ENCODE data around the gene TNMD. TPM values are rescaled to one million over a fixed set of nuclear protein-coding genes. Genes with fewer than 3 reads are reported as not detected.
"Not testable (repeated sequence)": the region's sequence is repeated elsewhere in the genome, so short reads cannot be mapped to it uniquely, and the experiment has no call there.

TNMD gene
- total RNA-seq (ENCODE audit: low replicate concordance) = 1.1 and 2.3 TPM in 2 replicates
- long read RNA-seq, transcript TNMD-201 (7 exons, 1,339 nt) = major isoform, 6 of 8 reads
- long read RNA-seq, partial matches to known transcripts = 0 of 8 reads
- long read RNA-seq, other reads (novel, unspliced or antisense) = 2 of 8 reads

GRCh38 chrX:100584611-100585010, at the start of gene TNMD:
Gene TNMD, plus strand, starts transcription at chrX:100584936. Its CDS starts 83 bp downstream, at chrX:100585019.
- H3K27ac Mint-ChIP-seq = no peak within 1 kb of the TSS
- no peaks in the 10 kb centered on the region for H3K36me3 Mint-ChIP-seq
- no peaks in the 10 kb centered on the region for H3K4me1 Mint-ChIP-seq (ENCODE audit: unreplicated experiment)
- H3K27me3 Mint-ChIP-seq = no peaks in the 10 kb centered on the region
- H3K9me3 Mint-ChIP-seq = no peaks in the 10 kb centered on the region
- TF ChIP-seq CTCF (conservative IDR thresholded peaks at IDR 0.05) = no peak
- DNase-seq (ENCODE audit: extremely low spot score, unreplicated experiment) = no peak
- no peak within 1 kb of the TSS for H3K4me3 Mint-ChIP-seq

GRCh38 chrX:100565534-100565933, 19.2 kb upstream of the TNMD start:
- H3K4me1 Mint-ChIP-seq (ENCODE audit: unreplicated experiment); H3K36me3 Mint-ChIP-seq; DNase-seq (ENCODE audit: extremely low spot score, unreplicated experiment); H3K9me3 Mint-ChIP-seq; H3K4me3 Mint-ChIP-seq; H3K27me3 Mint-ChIP-seq; H3K27ac Mint-ChIP-seq: not testable (repeated sequence)
- TF ChIP-seq CTCF (conservative IDR thresholded peaks at IDR 0.05) = peak; percentile 40

- Mint-ChIP-seq H3K4me1 (ENCODE audit: unreplicated experiment) (no peaks in the 10 kb centered on the region), H3K27ac (no peak overlapping the region), H3K36me3 (no peaks in the 10 kb centered on the region), H3K9me3 (no peaks in the 10 kb centered on the region), H3K4me3 (no peak overlapping the region), H3K27me3 (no peaks in the 10 kb centered on the region)
- DNase-seq (ENCODE audit: extremely low spot score, unreplicated experiment) = no peak
- no peak for TF ChIP-seq CTCF (conservative IDR thresholded peaks at IDR 0.05)
These were observed 2.0 kb downstream of the TNMD start for GRCh38 chrX:100586747-100587146.

- H3K27ac Mint-ChIP-seq = no peak overlapping the region
- no peaks in the 10 kb centered on the region for H3K27me3 Mint-ChIP-seq
- no peak overlapping the region for H3K4me3 Mint-ChIP-seq
- no peaks in the 10 kb centered on the region for H3K36me3 Mint-ChIP-seq
- no peaks in the 10 kb centered on the region for H3K9me3 Mint-ChIP-seq
- TF ChIP-seq CTCF (conservative IDR thresholded peaks at IDR 0.05) = no peak
- no peak for DNase-seq (ENCODE audit: extremely low spot score, unreplicated experiment)
- no peaks in the 10 kb centered on the region for H3K4me1 Mint-ChIP-seq (ENCODE audit: unreplicated experiment)
These were observed 3.1 kb downstream of the TNMD start for GRCh38 chrX:100587861-100588260.

- Mint-ChIP-seq H3K27ac (no peak overlapping the region), H3K27me3 (no peaks in the 10 kb centered on the region), H3K9me3 (no peaks in the 10 kb centered on the region), H3K36me3 (no peaks in the 10 kb centered on the region), H3K4me3 (no peak overlapping the region), H3K4me1 (ENCODE audit: unreplicated experiment) (no peaks in the 10 kb centered on the region)
- no peak for DNase-seq (ENCODE audit: extremely low spot score, unreplicated experiment)
- TF ChIP-seq CTCF (conservative IDR thresholded peaks at IDR 0.05) = no peak
These were observed 6.7 kb downstream of the TNMD start for GRCh38 chrX:100591256-100592051.
